Measurements from ENCODE around the gene RANBP3. TPM values are rescaled to one million over a fixed set of nuclear protein-coding genes. Genes with fewer than 3 reads are reported as not detected.

Gene RANBP3
- total RNA-seq, 4 donors from 2014 or later, result 43.8 to 60.1 (median 45.9) TPM

- DNase-seq (ENCODE audit: low spot score) (no peak), ATAC-seq (ENCODE audit: low FRiP score) (no peak)
- TF ChIP-seq CTCF (IDR thresholded peaks at IDR 0.05), result no peak
Measured at GRCh38 chr19:6005321-6006069, 27.6 kb upstream of the RANBP3 start.

GRCh38 chr19:6003976-6004375 is 26.0 kb upstream of the RANBP3 start:
- DNase-seq (ENCODE audit: low spot score), result no peak
- no peak for TF ChIP-seq CTCF (IDR thresholded peaks at IDR 0.05)
- ATAC-seq (ENCODE audit: low FRiP score), result no peak

GRCh38 chr19:6002591-6002990 is 24.7 kb upstream of the RANBP3 start:
- no peak for TF ChIP-seq CTCF (IDR thresholded peaks at IDR 0.05)
- DNase-seq (ENCODE audit: low spot score) (no peak), ATAC-seq (ENCODE audit: low FRiP score) (no peak)

GRCh38 chr19:6000228-6000847 is 22.4 kb upstream of the RANBP3 start:
- TF ChIP-seq CTCF (IDR thresholded peaks at IDR 0.05), result no peak
- ATAC-seq (ENCODE audit: low FRiP score), result no peak
- DNase-seq (ENCODE audit: low spot score), result no peak

- TF ChIP-seq CTCF (IDR thresholded peaks at IDR 0.05), result no peak
- DNase-seq (ENCODE audit: low spot score), result no peak
- ATAC-seq (ENCODE audit: low FRiP score), result no peak
Measured at GRCh38 chr19:5999693-6000092, 21.8 kb upstream of the RANBP3 start.

- no peak for TF ChIP-seq CTCF (IDR thresholded peaks at IDR 0.05)
- DNase-seq (ENCODE audit: low spot score) (no peak), ATAC-seq (ENCODE audit: low FRiP score) (no peak)
Measured at GRCh38 chr19:5997371-5997770, 19.4 kb upstream of the RANBP3 start.
